Breast epithelium (tissue), 4 donors: ENCODE results near the gene RPS16. TPM values are rescaled to one million over a fixed set of nuclear protein-coding genes. Genes with fewer than 3 reads are reported as not detected.

Experiments
- DNase-seq, 2 donors: peaks; one replicate each; pipeline ENCODE4 v3.0.0-alpha.2; 2019; ENCODE audit warnings: low spot score in 2 of 2
- H3K27ac ChIP-seq, 2 donors: fragments of 200-600 bp; sonication (generic) in 1 of 2; one replicate each; pipeline ENCODE4 v1.5.1; 2016 to 2019; ENCODE audit warnings: mild to moderate bottlenecking in 1 of 2
- H3K27me3 ChIP-seq, 2 donors: fragments of 200-600 bp; sonication (generic) in 1 of 2; one replicate each; pipeline versions ENCODE4 v1.5.1 to v1.6.0; 2017 to 2019; ENCODE audit warnings: control low read depth in 1 of 2, mild to moderate bottlenecking in 1 of 2
- H3K36me3 ChIP-seq: fragments of 200-600 bp; one replicate; pipeline ENCODE4 v1.5.1; 2019
- H3K4me1 ChIP-seq, 2 donors: fragments of 200-600 bp; sonication (generic); one replicate each; pipeline ENCODE4 v1.5.1; 2016 to 2019; ENCODE audit warnings: control low read depth in 1 of 2
- H3K4me3 ChIP-seq, 3 donors: fragments of 200-600 bp; sonication (generic); 1 replicate in 2 of 3; 2 replicates in 1 of 3; pipeline ENCODE4 v1.5.1; 2016 to 2019; ENCODE audit warnings: mild to moderate bottlenecking in 3 of 3, moderate library complexity in 2 of 3
- H3K9me3 ChIP-seq, 2 donors: fragments of 200-600 bp; sonication (generic) in 1 of 2; one replicate each; pipeline ENCODE4 v1.5.1; 2016 to 2019; ENCODE audit warnings: control low read depth in 1 of 2
- CTCF ChIP-seq, 3 donors: fragments of 450-650 bp; IDR thresholded peaks; one replicate each; pipeline ENCODE4 v1.5.1; 2016 to 2017; ENCODE audit warnings: antibody characterized with exemption in 3 of 3, mild to moderate bottlenecking in 3 of 3, moderate library complexity in 3 of 3
- POLR2A ChIP-seq: fragments of 450-650 bp; IDR thresholded peaks from one replicate; pipeline ENCODE4 v1.6.1; 2016; ENCODE audit warnings: antibody characterized with exemption, mild to moderate bottlenecking, moderate library complexity
- POLR2AphosphoS5 ChIP-seq, 3 donors: sonication (generic); formaldehyde crosslinking; IDR thresholded peaks; one replicate each; pipeline ENCODE4 v1.6.1; 2017; ENCODE audit warnings: antibody characterized with exemption in 3 of 3
- intact Hi-C: fragments of 100-400 bp; cut with DNase I; formaldehyde crosslinking; loops from one replicate; pipeline ENCODE4 v1.15.1; 2023; ENCODE audit warnings: low total_unique reads
- total RNA-seq, 3 donors: library from RNA; depleted of rRNA; stranded (reverse); fragments of >200 nt; gene quantifications; one replicate each; pipeline ENCODE4 v1.1.0, GENCODE V29; 2016

RPS16 gene
- total RNA-seq, 3 donors from 2014 or later: 1,681 to 3,245 (median 1,756) TPM

GRCh38 chr19:39408392-39409207 is 27.1 kb downstream of the RPS16 start:
- peaks cover 6% of the 10 kb centered on the region for H3K36me3 ChIP-seq
- peaks cover 0 to 13% of the 10 kb centered on the region in 2 donors for H3K4me1 ChIP-seq
- peak overlapping the region; percentile 81 to 98 (median 96) for H3K4me3 ChIP-seq
- no peaks in the 10 kb centered on the region for H3K27me3 ChIP-seq
- H3K9me3 ChIP-seq: no peaks in the 10 kb centered on the region
- peak; percentile 59 to 92 (median 77) for TF ChIP-seq POLR2AphosphoS5 (IDR thresholded peaks at IDR 0.05)
- TF ChIP-seq POLR2A: peak; percentile 46
- TF ChIP-seq CTCF (IDR thresholded peaks at IDR 0.05): no peak
- peak in 1 of 2 donors; percentile 71 for DNase-seq
- intact Hi-C loops: no loop called here
- H3K27ac ChIP-seq: peak overlapping the region; percentile 100

DNA sequence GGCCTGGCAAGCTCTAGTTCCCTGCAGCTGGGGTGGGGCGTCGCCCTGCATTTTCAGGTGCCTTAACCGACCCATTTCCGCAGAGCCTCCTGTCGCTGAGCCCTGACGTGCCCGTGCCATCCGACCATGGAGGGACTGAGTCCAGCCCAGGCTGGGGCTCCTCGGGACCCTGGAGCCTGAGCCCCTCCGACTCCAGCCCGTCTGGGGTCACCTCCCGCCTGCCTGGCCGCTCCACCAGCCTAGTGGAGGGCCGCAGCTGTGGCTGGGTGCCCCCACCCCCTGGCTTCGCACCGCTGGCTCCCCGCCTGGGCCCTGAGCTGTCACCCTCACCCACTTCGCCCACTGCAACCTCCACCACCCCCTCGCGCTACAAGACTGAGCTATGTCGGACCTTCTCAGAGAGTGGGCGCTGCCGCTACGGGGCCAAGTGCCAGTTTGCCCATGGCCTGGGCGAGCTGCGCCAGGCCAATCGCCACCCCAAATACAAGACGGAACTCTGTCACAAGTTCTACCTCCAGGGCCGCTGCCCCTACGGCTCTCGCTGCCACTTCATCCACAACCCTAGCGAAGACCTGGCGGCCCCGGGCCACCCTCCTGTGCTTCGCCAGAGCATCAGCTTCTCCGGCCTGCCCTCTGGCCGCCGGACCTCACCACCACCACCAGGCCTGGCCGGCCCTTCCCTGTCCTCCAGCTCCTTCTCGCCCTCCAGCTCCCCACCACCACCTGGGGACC is 27.9 kb downstream of the RPS16 start:
- no peaks in the 10 kb centered on the region for H3K9me3 ChIP-seq
- H3K27ac ChIP-seq: peak overlapping the region; percentile 100
- intact Hi-C loops: no loop called here
- peak overlapping the region; percentile 81 to 98 (median 96) for H3K4me3 ChIP-seq
- TF ChIP-seq POLR2AphosphoS5 (IDR thresholded peaks at IDR 0.05) (peak; percentile 71 to 95 (median 73)), POLR2A (peak; percentile 13), CTCF (IDR thresholded peaks at IDR 0.05) (peak in 2 of 3 donors; percentile 8 to 9)
- H3K4me1 ChIP-seq: peaks cover 0 to 13% of the 10 kb centered on the region in 2 donors
- peaks cover 6% of the 10 kb centered on the region for H3K36me3 ChIP-seq
- DNase-seq: peak; percentile 76 to 82
- H3K27me3 ChIP-seq: no peaks in the 10 kb centered on the region

- H3K9me3 ChIP-seq: no peaks in the 10 kb centered on the region
- no peaks in the 10 kb centered on the region for H3K27me3 ChIP-seq
- intact Hi-C loops: no loop called here
- no peak for DNase-seq
- H3K4me1 ChIP-seq: peaks cover 0 to 13% of the 10 kb centered on the region in 2 donors
- H3K27ac ChIP-seq: peak overlapping the region; percentile 100
- peak overlapping the region; percentile 81 to 98 (median 96) for H3K4me3 ChIP-seq
- TF ChIP-seq POLR2AphosphoS5 (IDR thresholded peaks at IDR 0.05): no peak
- no peak for TF ChIP-seq CTCF (IDR thresholded peaks at IDR 0.05)
- TF ChIP-seq POLR2A: no peak
- peaks cover 6% of the 10 kb centered on the region for H3K36me3 ChIP-seq
Measured at GRCh38 chr19:39407410-39407659, 28.4 kb downstream of the RPS16 start.

DNA sequence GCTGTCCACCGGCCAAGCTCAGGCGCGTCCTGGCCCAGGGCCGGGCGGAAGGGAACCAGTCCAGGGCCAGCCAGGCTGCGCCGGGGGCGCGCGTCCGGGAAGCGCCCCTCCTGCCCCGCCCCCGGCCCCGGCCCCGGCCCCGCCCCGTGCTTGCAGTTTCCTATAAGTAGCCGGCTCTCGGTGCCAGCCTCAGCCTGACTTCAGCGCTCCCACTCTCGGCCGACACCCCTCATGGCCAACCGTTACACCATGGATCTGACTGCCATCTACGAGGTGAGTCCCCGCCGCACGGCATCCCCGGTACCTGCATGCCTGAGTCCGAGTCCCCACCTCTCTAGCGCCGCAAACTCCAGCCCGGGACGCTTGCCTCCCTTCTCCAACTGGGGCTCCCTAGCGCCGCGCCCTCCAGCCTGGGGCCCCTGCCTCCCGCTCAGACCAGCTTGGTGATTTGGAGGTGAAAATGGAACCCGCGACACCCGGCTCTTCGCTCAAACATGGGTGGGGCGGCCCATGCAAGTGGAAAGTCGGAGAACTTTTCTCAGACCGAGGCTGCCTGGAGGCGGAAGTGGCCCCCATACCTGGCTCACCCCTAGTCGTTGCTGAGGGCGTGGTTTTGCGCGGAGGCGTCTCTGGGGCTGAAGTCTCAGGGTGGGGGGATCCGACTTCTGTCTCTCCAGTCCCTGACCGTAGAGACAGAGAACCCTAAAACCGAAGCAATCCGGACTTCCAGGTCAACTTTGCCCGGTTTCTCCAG is 28.9 kb downstream of the RPS16 start, which contains the start of gene ZFP36:
TSS of gene ZFP36 (plus strand) at position 192 of the 754 bp plus-strand sequence. CDS start at position 250, 58 bp downstream.
- intact Hi-C loops: no loop called here
- peak; percentile 99 for TF ChIP-seq POLR2A
- TF ChIP-seq POLR2AphosphoS5 (IDR thresholded peaks at IDR 0.05): peak; percentile 100
- TF ChIP-seq CTCF (IDR thresholded peaks at IDR 0.05): peak; percentile 33 to 50 (median 37)
- peak within 1 kb of the TSS; percentile 100 for H3K27ac ChIP-seq

More for the DNA sequence above, 28.9 kb downstream of the RPS16 start, which contains the start of gene ZFP36:
- H3K36me3 ChIP-seq: peaks cover 6% of the 10 kb centered on the region
- peak within 1 kb of the TSS; percentile 81 to 98 (median 96) for H3K4me3 ChIP-seq
- no peaks in the 10 kb centered on the region for H3K9me3 ChIP-seq
- peak; percentile 91 to 97 for DNase-seq
- peaks cover 0 to 13% of the 10 kb centered on the region in 2 donors for H3K4me1 ChIP-seq
- no peaks in the 10 kb centered on the region for H3K27me3 ChIP-seq
